ENCODE measurements around the gene MOK. TPM values are rescaled to one million over a fixed set of nuclear protein-coding genes. Genes with fewer than 3 reads are reported as not detected.
A peak's percentile ranks its signal among the peaks of the same experiment; 100 is the strongest.
"Not testable (repeated sequence)": the region's sequence is repeated elsewhere in the genome, so short reads cannot be mapped to it uniquely, and the experiment has no call there.

Gene MOK
- total RNA-seq = 17.6 TPM

- DNase-seq (ENCODE audit: low spot score in 2 of 2) = peak; percentile 83 to 98
- intact Hi-C loops (cut with DNase I) = loop anchor here (1.0 kb wide), 1 partner anchor 9 kb away; no protein-coding TSS in a partner anchor
- Histone ChIP-seq H3K4me1 (peaks cover 0 to 7% of the 10 kb centered on the region in 2 donors), H3K36me3 (no peaks in the 10 kb centered on the region), H3K27me3 (no peaks in the 10 kb centered on the region), H3K4me3 (peak within 1 kb of the TSS; percentile 61 to 71), H3K27ac (peak within 1 kb of the TSS; percentile 12 to 13), H3K9me3 (no peaks in the 10 kb centered on the region)
- TF ChIP-seq CTCF (IDR thresholded peaks at IDR 0.05) = no peak
Observed at GRCh38 chr14:102304611-102305506, at the start of gene MOK. TSS of gene MOK (minus strand) at chr14:102305164. CDS start at chr14:102304968, 196 bp downstream.

GRCh38 chr14:102353126-102353619, 48.2 kb upstream of the MOK start:
- H3K4me3 ChIP-seq = no peak overlapping the region
- H3K4me1 ChIP-seq = peaks cover 0 to 2% of the 10 kb centered on the region in 2 donors
- DNase-seq (ENCODE audit: low spot score in 2 of 2) = no peak
- H3K9me3 ChIP-seq = no peaks in the 10 kb centered on the region
- peaks cover 60 to 77% of the 10 kb centered on the region in 2 donors for H3K36me3 ChIP-seq
- intact Hi-C loops (cut with DNase I) = no loop called here
- H3K27ac ChIP-seq = no peak overlapping the region
- H3K27me3 ChIP-seq = no peaks in the 10 kb centered on the region
- no peak for TF ChIP-seq CTCF (IDR thresholded peaks at IDR 0.05)

- DNase-seq (ENCODE audit: low spot score in 2 of 2) = no peak
- H3K27ac ChIP-seq = peak overlapping the region in 1 of 2 donors; percentile 12
- no peaks in the 10 kb centered on the region for H3K9me3 ChIP-seq
- peaks cover 57 to 78% of the 10 kb centered on the region in 2 donors for H3K36me3 ChIP-seq
- intact Hi-C loops (cut with DNase I) = no loop called here
- peaks cover 0 to 2% of the 10 kb centered on the region in 2 donors for H3K4me1 ChIP-seq
- TF ChIP-seq CTCF (IDR thresholded peaks at IDR 0.05) = no peak
- no peak overlapping the region for H3K4me3 ChIP-seq
- H3K27me3 ChIP-seq = no peaks in the 10 kb centered on the region
Observed at GRCh38 chr14:102352213-102352612, 47.2 kb upstream of the MOK start.

- Histone ChIP-seq H3K27ac (peak overlapping the region in 1 of 2 donors; percentile 12), H3K36me3 (peaks cover 63 to 80% of the 10 kb centered on the region in 2 donors)
- H3K4me3 ChIP-seq; H3K9me3 ChIP-seq; DNase-seq (ENCODE audit: low spot score in 2 of 2); H3K27me3 ChIP-seq; H3K4me1 ChIP-seq; intact Hi-C loops (cut with DNase I): not testable (repeated sequence)
Observed at GRCh38 chr14:102351593-102351992, 46.6 kb upstream of the MOK start.

GRCh38 chr14:102351023-102351422, 46.1 kb upstream of the MOK start:
- intact Hi-C loops (cut with DNase I) = no loop called here
- no peak for DNase-seq (ENCODE audit: low spot score in 2 of 2)
- Histone ChIP-seq H3K4me3 (no peak overlapping the region), H3K4me1 (peaks cover 0 to 2% of the 10 kb centered on the region in 2 donors), H3K36me3 (peaks cover 68 to 80% of the 10 kb centered on the region in 2 donors), H3K27me3 (no peaks in the 10 kb centered on the region), H3K27ac (peak overlapping the region in 1 of 2 donors; percentile 4), H3K9me3 (no peaks in the 10 kb centered on the region)
- TF ChIP-seq CTCF (IDR thresholded peaks at IDR 0.05) = no peak

GRCh38 chr14:102348376-102348775, 43.4 kb upstream of the MOK start:
- intact Hi-C loops (cut with DNase I) = no loop called here
- Histone ChIP-seq H3K9me3 (no peaks in the 10 kb centered on the region), H3K36me3 (peaks cover 70 to 77% of the 10 kb centered on the region in 2 donors)

More at GRCh38 chr14:102348376-102348775, 43.4 kb upstream of the MOK start:
- H3K27me3 ChIP-seq = no peaks in the 10 kb centered on the region
- H3K4me1 ChIP-seq = peaks cover 0 to 2% of the 10 kb centered on the region in 2 donors
- no peak overlapping the region for H3K27ac ChIP-seq
- no peak for DNase-seq (ENCODE audit: low spot score in 2 of 2)
- TF ChIP-seq CTCF (IDR thresholded peaks at IDR 0.05) = no peak
- no peak overlapping the region for H3K4me3 ChIP-seq
